ENCODE data around the gene TNK2.
"Not testable (repeated sequence)": the region's sequence is repeated elsewhere in the genome, so short reads cannot be mapped to it uniquely, and the experiment has no call there.

Gene TNK2

DNA sequence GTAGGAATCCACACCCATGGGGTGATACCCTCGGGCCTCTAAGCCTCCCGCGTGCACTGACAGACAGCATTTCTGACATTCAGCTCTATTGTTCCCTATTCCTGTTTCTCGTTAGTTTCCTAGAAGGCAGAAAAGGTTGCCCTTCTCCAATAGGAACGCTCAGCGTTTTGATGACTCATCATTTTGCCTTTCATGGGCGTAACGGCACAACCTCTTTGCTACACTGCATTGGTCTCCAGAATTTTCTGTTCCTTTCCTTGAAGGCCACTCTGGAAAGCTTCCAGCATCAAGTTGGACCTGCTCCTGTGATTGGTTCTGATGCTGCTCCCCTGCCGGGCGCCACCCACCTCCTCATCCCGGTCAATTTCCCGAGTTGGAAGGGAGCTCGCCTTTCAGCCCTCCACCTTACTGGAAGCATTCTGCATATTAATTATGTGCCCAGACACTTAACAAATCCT, 13.0 kb upstream of the TNK2 start:
- H3K4me3 ChIP-seq (ENCODE audit: low read depth, low read length), result no peak overlapping the region
- DNase-seq (ENCODE audit: low read depth), result no peak

DNA sequence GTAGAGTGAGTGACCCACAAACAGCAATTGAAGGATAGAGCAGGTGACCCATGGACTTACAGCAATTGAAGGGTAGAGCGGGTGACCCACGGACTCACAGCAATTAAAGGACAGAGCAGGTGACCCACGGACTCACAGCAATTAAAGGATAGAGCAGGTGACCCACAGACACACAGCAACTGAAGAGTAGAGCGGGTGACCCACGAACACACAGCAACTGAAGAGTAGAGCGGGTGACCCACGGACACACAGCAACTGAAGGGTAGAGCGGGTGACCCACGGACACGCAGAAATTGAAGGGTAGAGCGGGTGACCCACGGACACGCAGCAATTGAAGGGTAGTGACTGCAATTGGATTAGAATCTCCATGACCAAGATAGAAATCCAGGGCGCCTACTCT, 9.8 kb upstream of the TNK2 start:
- no peak for DNase-seq (ENCODE audit: low read depth)
- no peak overlapping the region for H3K4me3 ChIP-seq (ENCODE audit: low read depth, low read length)

DNA sequence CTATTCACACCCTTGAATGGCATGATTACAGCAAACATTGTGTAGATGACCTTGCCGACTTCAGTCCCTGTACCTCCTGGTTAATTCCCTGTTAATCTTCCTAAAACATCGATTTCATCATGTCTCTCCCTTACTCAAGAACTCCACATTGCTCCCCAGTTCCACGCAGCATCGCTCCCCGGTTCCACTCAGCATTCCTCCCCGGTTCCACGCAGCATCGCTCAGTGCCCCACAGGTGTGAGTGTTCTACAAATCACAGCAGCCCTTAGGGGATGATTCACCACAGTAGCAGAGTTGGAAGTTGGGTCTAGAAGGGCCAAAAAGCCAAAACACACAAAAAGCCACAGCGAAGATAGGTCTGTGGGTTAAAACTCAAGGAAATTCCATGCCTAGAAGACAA, 8.6 kb upstream of the TNK2 start:
- no peak for DNase-seq (ENCODE audit: low read depth)
- H3K4me3 ChIP-seq (ENCODE audit: low read depth, low read length), result no peak overlapping the region

DNA sequence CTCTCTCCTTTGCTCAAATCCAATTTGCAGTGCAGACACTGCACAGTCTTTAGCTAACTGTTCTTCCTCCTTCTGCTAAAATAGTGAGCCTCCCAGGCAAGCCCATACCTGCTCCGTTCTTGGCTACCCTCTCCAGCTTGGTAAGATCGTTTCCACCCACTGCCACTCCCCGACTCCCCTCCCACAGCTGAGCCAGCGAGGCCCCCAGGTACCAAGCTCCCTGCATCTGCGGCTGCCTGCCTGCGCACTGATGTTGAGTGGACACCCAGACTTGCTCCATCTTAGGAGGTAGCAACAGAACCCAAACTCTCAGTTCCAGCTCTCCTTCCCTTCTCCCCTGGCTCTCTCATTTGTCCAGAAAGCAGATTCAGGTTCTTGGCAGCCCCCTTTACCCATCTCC, 7.9 kb upstream of the TNK2 start:
- DNase-seq (ENCODE audit: low read depth), result no peak
- H3K4me3 ChIP-seq (ENCODE audit: low read depth, low read length), result no peak overlapping the region

DNA sequence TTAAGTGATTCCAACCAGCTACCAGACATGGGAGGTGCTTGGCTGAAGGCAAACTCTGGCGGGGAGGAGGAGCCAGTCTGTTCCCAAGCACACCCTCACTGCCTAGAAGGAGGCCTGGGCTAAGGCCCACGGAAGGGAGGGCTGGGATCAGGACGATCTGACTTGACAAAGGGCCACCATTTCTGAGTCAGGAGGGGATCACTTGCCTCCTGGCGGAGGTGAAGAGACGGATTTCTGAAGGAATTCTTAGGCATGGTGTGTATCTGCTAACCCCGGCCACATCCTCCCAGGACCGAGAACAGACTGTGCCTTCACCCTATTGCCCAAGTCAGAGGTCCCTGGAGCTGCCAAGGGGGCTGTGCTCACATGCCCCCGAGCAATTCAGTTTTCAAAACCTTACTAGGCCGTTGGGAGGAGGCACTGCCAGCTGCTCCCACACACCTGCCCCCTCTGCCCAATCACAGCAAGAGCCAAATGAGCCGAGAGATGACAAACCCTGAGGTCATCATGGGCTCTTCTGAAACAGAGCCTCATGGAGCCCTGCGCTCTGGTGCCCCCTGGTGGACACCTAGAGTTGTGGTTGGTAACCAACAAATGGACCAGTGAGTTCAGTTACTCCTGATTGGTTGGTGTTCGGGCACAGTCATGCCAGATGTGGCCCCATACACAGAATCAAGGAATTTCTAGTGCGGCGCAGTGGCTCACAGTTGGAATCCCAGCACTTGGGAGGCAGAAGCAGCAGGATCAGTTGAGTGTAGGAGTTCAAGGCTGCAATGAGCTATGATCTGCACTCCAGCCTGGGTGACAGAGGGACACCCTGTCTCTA, 6.5 kb upstream of the TNK2 start:
- peak overlapping the region; percentile 5 for H3K4me3 ChIP-seq (ENCODE audit: low read depth, low read length)
- DNase-seq (ENCODE audit: low read depth), result peak; percentile 83

DNA sequence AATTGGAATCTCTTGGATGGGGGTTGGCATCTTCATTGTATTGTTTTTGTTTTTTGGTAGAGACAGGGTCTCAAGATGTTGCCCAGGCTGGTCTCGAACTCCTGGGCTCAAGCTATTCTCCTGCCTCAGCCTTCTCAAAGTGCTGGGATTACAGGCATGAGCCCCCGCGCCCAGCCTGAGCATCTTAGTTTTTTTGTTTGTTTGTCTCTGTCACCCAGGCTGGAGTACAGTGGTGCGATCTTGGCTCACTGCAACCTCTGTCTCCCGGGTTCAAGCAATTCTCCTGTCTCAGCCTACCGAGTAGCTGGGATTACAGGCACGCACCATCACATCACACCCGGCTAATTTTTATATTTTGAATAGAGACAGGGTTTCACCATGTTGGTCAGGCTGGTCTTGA, 5.8 kb upstream of the TNK2 start:
- DNase-seq (ENCODE audit: low read depth); H3K4me3 ChIP-seq (ENCODE audit: low read depth, low read length): not testable (repeated sequence)

DNA sequence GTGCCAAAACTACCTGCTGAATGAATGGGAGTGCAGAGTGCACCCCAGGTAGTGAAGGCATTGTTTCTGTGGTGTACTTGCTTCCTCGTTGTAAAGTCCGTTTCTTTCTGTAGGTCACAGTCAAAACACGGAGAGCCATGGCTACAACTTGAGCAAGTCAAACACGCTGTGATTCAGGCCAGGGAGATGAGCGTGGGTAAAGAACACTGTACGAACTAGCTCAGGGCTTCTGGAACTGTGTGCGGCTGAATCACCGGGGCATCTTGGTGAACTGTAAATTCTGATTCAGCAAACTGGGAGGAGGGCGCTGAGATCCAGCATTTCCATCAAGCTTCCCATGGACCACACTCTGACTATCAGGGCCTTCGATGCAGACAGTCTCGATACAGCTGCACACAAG, 5.0 kb upstream of the TNK2 start:
- DNase-seq (ENCODE audit: low read depth), result no peak
- no peak overlapping the region for H3K4me3 ChIP-seq (ENCODE audit: low read depth, low read length)

DNA sequence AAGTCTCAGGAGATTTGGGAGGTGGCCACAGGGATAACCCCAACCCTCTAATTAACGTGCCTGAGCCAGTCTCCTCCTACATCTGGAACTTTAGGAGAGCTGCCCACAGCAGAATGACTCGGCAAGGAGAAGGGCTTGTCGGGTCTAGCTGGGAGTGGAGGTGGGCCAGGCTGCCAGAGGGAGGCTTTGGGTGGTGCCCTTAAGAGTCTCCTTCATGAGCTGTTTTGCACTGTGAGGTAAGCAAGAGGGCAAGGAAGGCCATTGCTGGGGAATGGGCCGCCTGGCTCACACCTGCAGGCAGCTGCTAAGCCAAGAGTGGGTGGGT, 3.6 kb upstream of the TNK2 start:
- no peak overlapping the region for H3K4me3 ChIP-seq (ENCODE audit: low read depth, low read length)
- DNase-seq (ENCODE audit: low read depth), result no peak

DNA sequence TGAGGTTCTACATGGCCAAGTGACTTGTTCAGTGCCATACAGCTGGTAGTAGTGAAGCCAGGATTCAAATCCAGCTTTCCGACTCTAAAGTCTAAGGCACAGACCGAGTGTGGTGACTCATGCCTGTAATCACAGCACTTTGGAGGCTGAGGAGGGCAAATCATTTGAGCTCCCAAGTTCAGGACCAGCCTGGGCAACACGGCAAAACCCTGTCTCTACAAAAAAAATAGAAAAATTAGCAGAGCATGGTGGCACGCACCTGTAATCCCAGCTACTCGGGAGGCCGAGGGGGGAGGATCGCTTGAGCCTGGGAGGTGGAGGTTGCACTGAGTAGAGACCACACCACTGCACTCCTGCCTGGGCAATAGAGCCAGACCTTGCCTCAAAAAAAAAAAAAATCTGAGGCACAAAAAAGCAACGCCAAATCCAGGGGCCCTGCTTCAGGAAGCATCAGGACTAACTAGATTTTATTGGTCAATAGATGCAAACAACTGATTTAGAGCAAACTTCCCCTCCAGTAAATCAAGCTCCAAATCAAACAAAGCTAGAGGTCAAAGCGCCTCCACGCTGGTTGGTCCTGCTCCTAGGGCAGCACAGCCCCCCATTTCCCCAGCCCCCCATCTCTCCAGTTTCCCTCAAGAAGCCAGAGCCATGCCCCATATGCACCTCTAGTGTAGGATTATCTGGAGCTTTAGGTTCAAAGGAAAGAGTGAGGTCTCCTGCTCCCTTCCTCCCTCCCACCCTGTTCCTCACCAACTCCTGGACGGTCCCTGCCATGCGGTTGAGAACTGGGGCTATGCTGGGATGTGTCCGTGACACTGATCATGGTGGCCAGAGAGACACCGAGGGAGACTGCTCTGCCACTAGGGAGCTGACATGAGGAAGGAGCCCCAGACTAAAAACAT, 2.9 kb upstream of the TNK2 start:
- H3K4me3 ChIP-seq (ENCODE audit: low read depth, low read length), result no peak overlapping the region
- DNase-seq (ENCODE audit: low read depth), result no peak

DNA sequence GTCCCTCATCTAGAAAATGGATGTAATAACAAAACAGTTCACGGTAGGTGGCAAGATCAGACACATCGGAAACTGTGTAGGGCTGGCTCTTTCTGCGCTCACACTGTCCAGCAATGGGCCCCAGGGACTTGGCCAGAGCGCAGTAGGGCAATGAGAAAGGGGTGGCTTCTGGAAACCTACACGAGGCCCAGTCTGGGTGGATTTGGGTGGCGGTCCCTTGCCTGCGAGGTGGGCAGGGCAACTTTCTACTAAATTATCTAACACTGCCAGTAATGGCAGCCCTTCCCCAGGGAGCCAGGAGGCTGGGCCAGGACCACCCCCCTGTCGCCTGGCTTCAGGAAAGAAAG, 2.1 kb upstream of the TNK2 start:
- DNase-seq (ENCODE audit: low read depth), result no peak
- no peak overlapping the region for H3K4me3 ChIP-seq (ENCODE audit: low read depth, low read length)

DNA sequence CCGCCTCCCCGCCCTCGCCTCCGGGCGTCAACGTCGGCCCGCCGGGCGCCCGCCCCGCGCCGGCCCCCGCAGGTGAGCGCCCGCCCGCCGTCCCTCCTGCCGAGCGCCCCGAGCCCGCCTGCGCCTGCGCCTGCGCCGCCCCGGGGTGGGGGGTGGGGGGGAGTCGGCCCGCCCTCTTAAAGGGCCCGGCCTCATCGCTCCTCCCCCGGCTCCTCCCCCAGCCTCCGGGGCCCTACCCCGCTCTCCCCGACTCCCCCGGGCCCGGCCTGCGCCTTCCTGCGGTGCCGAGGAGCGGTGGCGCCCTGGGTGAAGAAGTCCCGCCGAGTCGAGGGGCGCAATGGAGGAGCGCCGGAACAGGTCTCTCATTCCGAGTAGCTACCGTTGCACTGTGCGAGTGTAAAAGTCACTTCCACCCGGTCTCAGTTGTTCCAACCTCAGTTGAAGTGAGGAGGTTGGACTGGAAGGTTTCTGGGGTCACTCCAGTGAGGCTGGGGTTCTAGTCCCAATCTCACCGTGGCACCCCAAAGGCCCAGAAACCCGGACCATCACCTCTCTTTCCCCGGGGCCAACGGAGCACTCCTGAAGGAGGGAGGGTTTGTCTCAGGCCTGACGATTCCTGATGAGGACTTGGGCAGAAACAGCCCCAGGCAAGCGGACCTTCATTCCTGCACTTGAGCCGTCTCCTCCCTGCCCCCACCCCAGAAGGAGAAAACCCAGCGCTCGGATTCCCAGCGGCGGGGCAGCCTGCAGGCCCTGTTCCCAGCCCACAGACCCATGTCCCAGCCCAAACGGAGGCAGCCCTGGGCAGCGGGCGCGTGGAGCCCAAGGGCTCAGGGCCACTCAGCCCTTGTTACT, 1.5 kb upstream of the TNK2 start:
- H3K4me3 ChIP-seq (ENCODE audit: low read depth, low read length), result peak overlapping the region; percentile 45
- no peak for DNase-seq (ENCODE audit: low read depth)

DNA sequence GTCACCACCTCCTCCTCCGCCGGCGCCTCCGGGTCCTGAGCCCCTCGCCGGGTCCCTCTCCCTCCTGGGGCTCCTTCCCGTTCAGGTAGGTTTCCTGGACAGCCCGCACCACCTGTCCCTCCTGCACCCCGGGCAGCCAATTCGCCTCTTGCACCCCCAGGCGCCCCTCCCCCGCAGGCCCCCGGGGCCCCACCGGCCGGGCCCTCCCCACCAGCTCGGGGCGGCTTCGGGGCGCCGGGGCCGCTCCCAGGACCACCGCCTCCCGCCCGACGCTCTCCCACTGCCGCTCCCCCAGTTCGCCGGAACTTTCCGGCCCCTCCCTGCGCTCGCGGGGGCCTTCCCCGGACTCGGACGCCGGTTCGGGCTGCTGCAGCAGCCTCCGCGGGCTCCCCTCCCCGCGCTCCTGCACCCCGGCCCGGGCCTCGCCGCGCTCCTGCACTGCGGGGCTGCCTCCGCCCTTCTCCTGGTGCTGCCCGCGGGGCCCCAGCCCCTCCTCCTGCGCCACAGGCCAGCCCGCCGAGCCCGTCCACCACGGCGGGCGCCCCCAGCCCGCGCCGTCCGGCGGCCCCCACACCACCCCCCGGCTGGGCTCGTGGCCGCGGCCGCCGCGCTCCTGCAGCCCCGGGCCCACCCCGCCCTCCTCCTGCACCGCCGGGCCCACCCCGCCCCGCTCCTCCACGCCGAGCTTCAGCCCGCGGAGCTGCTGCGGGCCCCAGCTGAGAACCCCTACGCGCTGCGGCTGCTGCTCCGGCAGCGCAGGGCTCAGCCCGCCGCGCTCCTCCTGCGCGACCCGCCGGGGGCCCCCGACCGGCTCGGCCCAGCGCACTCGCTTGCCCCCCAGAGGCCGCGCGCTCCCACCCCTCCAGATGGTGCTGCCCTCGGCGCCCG, 587 bp upstream of the TNK2 start:
- H3K4me3 ChIP-seq (ENCODE audit: low read depth, low read length), result peak overlapping the region; percentile 61
- no peak for DNase-seq (ENCODE audit: low read depth)

DNA sequence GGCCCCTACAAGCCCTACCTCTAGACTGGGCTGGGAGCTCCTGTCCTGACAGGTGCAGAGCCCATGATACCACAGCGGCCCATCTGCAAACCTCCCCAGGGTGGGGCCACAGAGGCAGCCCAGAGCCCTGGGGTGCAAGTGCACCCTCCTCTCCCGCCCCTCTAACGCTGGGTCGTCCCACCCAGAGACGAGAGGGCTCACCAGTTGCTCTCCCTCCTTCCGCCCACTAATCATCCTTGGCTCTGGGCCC, 742 bp downstream of the TNK2 start:
- peak overlapping the region; percentile 61 for H3K4me3 ChIP-seq (ENCODE audit: low read depth, low read length)
- no peak for DNase-seq (ENCODE audit: low read depth)

DNA sequence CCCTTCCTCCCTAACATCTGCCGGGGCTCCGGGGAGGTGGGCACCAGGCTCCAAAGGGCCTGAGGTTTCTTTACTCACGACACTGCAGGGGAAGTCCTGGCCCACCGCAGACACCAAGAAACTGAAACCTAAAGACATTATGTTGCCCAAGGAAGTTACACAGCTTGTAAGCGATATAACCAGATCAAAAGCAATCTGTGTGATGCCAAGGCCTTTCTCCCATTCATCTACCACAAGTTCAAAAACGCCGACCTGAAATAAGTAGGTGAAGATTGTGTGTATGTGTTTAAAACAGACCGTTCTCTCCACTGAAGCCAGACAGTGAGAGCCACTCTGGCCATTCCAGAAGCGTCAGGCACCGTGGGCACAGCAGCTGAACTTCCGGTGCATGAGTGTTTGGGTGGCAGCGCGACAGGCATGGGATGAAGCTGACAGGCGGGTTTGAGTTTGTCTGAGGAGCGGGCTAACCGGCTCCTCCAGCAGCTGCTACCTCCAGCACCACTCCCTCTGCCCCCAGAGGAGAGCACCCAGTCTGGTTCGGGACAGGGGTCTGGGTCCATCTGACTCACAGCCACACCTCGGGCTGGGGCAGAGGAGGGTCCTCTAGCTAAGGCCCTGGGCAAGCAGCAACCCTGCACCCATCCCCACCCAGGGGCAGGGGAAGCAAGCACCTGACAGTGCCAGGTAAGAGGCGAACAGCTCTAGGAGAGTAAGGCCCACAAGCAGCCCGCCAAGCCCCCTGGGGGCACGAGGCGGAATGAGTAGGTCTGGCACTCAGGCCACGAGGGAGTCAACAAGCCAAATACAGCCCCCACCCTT, 1.3 kb downstream of the TNK2 start:
- H3K4me3 ChIP-seq (ENCODE audit: low read depth, low read length), result no peak overlapping the region
- no peak for DNase-seq (ENCODE audit: low read depth)

DNA sequence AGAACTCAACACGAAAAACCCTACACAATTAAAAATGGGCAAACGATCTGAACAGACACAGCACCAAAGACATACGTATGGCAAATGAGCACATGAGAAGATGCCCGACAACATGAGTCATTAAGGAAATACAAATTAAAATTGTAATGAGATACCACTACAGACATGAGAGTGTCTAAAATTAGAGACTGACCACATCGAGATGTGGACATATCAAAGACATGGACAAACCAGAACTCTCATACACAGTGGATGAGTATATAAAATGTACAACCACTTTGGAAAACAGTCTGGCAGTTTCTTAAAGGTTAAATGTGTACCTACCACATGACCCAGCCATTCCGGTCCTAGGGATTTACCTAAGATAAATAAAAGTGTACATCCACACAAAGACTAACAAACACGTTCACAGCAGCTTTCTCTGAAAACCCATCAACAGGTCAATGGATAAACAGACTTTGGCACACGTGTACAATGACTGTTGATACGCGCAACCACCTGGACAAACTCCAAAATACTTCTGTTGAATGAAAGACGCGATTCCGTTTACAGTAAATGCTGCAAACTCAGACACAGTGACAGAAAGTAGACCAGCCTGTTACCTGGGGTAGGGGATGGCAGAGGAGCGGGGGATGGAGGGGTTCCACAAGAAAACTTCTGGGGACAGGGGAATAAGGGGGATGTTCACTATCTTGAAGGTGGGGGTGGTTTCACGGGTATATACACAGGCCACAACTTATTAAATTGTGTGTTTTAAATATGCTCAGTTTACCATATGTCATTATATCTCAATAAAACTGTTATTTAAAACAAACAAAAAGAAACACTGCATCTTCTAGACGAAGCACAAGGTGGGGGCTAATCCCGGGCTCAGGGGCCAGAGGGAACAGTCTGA, 2.1 kb downstream of the TNK2 start:
- DNase-seq (ENCODE audit: low read depth), result no peak
- H3K4me3 ChIP-seq (ENCODE audit: low read depth, low read length), result no peak overlapping the region

DNA sequence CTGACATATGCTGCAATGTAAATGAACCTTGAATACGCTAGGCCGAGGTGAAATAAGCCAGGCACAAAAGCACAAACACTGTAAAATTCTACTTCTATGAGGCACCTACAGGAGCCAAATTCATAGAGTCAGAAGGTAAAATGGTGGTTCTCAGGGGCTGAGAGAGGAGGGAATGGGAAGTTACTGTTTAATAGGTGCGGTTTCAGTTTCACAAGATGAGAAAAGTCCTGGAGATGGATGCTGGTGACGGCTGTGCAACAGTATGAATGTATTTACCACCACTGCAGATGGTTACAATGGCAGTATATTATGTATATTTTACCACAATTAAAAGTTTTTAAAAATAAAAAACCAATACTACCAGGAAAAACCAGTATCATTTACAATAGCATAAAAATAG, 4.0 kb downstream of the TNK2 start:
- no peak for DNase-seq (ENCODE audit: low read depth)
- no peak overlapping the region for H3K4me3 ChIP-seq (ENCODE audit: low read depth, low read length)

DNA sequence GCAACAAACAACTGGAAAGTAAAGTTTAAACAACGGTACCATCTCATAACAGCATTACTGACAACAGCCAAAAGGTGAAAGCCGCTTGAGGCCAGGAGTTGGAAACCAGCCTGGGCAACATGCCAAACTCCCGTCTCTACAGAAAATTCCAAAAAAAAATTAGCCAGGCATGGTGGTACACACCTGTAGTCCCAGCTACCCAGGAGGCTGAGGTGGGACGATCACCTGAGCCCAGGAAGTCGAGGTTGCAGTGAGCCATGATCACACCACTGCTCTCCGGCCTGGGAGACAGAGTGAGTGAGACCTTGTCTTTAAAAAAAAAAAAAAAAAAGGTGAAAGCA, 4.4 kb downstream of the TNK2 start:
- no peak for DNase-seq (ENCODE audit: low read depth)
- H3K4me3 ChIP-seq (ENCODE audit: low read depth, low read length), result no peak overlapping the region

DNA sequence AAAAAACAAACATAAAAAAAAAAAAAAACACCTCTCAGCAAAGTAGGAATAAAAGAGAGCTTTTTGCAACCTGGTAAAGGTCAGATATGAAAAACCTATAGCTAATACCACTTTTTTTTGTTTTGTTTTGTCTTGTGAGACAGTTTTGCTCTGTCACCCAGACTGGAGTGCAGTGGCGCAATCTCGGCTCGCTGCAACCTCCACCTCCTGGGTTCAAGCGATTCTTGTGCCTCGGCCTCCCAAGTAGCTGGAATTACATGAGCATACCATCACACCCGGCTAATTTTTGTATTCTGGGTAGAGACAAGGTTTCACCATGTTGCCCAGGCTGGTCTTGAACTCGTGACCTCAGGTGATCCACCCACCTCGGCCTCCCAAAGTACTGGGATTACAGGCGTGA, 5.7 kb downstream of the TNK2 start:
- not testable (repeated sequence) for DNase-seq (ENCODE audit: low read depth)

More for the DNA sequence above, 5.7 kb downstream of the TNK2 start:
- not testable (repeated sequence) for H3K4me3 ChIP-seq (ENCODE audit: low read depth, low read length)

All from skeletal muscle cell (primary cell).